EH (cell line): ENCODE measurements around the gene PTAFR.

Source experiments
- DNase-seq: peaks from one replicate; pipeline ENCODE4 v3.0.0-alpha.2; 2015; ENCODE audit warnings: low read depth

The PTAFR gene

DNA sequence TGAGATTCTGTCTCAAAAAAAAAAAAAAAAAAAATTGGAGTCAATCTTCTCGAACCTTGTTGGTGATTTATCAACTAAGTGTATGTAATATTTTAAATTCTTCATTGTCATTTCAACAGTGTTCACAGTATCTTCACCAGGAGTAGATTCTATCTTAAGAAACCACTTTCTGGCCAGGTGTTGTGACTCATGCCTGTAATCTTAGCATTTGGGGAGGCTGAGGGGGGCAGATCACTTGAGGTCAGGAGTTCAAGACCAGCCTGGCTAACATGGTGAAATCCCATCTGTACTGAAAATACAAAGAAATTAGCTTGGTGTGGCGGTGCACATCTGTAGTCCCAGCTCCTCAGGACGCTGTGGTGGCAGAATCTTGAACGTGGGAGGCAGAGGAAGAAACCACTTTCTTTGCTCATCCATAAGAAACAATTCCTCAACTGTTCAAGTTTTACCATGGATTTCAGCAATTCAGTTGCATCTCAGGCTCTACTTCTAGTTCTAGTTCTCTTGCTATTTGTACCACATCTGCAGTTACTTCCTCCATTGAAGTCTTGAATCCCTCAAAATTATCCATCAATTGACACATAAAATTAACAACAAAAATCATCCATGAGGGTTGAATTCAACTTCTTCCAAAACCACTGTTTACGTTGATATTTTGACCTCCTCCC, 57.7 kb downstream of the PTAFR start:
- no peak for DNase-seq

DNA sequence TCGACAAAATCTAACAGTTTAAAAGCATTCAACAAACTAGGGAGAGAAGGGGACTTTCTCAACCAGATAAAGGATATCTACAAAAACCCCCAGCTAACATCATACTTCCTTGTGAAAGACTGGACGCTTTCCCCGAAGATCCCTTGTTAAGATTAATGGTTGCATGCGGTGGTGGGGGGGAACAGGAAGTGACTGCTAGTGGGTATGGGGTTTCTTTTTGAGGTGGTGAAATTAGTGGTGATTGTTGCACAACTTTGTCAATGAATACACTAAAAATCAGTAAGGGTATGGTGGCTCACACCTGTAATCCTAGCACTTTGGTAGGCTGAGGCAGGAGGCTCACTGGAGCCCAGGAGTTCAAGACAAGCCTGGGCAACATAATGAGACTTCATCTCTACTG, 61.2 kb downstream of the PTAFR start:
- DNase-seq: peak; percentile 27

DNA sequence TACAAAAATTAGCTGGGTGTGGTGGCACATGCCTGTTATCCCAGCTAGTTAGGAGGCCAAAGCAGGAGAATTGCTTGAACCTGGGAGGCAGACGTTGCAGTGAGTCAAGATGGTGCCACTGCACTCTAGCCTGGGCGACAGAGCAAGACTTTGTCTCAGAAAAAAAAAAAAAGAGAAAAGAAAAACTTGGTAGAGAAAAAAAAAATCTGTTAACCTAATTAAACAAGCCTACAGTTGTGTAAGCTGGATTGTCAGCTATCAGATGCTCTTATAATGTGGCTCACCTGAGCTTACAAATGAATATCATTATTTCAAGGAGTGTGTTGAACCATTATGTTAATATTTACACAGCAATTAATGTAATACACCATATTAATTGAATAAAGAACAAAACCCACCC, 61.6 kb downstream of the PTAFR start:
- no peak for DNase-seq

DNA sequence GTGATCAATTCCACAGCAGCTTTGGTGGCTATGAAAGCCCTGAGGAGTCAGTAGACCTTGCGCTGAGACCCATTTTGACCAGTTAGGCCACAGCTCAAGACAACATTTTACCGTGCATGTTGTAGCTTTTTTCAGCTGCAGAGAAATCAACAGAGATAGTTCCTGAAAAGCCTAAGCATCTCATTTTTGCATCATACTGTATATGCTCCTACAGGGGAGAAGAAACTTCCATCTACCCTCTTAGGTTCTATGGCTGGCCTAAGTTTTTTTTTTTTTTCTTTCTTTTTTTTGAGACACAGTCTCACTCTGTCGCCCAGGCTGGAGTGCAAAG, 63.3 kb downstream of the PTAFR start:
- no peak for DNase-seq

DNA sequence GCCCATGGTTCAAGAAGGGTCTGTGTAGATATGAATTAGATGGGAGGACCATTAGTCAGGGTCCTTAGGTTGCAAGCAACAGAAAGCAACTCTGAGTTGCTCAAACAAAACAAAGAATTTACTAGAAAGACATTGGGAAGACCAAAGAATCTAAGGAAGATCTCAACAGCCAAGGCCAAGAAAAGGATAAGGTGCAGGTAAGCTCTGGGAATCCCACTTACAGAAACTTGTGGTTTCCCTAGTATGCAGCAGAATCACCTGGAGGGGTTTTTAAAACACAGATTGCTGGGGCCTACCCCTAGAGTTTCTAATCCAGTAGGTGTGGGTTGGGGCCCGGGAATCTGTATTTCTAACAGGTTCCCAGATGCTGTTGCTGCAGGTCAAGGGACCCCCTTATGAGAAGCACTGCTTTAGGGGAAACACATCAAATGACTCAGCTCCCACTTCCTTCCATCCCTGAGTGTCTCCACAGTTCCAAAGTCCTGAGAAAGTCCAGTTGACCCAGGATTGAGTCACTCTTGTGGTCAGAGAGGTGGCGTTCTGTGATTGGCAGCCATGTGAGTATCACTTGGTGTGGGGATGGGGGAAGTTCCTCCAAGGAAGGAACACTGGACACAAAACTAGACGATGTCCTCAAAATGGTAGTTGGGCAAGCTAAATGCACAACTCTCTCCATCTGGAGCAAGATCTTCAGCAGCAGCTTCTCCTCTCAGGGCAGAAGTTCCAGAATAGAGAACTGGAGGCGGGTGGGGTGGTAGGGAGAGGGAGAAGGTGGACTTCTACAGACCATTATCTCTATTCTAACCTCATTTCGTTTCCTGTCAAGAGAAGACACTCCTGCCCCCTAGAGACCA, 63.9 kb downstream of the PTAFR start:
- peak; percentile 92 for DNase-seq

DNA sequence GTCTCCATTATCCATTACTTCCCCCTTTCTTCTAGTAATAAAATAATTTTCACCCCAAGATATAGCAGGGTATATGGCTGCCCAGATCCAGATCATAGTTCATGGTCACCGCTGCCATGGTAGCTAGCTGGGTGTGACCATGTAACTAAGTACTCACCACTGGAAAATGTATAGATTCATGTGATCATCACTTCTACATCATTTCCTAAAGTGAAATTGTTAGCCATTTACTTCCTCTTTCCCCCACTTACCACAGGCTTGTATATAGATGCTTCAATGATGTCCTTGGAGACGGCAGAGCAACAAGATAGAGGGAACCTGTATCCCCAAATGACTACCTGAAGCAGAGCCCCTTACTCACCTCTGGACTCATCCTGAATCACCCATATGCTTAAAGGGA, 65.3 kb downstream of the PTAFR start:
- DNase-seq: no peak

DNA sequence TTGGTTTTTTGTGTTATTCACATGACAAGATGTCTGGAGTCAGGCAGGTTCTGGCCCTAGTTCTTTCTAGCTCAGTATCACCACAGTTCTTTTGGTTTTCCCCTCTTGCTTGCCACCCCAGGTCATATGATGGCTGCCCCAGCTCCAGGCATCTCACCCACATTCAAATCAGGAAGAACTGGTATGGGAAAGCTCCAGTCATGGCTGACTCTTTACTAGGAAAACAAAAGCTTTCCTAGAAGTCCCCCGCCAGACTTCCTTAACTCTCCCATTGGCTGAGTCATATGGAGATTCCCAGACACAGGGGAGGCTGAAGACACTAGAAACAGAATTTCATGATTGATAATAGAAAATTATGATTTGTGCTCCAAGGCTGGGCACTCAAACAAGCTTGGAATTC, 65.9 kb downstream of the PTAFR start:
- peak; percentile 58 for DNase-seq

DNA sequence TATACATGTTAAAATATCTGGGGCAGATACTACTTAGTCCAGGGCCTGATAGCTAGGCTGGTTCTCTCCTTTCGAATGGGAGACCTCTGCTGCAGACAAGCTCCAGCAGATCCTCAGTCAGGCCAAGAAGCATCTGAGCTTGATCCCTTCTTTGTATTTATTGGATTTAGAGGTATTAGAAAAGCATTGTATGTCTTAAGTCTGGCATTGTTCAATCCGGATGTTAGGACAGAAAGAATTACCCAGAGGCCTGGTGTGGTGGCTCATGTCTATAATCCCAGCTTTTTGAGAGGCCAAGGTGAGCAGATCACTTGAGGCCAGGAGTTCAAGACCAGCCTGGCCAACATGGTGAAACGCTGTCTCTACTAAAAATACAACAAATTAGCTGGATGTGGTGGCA, 66.9 kb downstream of the PTAFR start:
- no peak for DNase-seq

DNA sequence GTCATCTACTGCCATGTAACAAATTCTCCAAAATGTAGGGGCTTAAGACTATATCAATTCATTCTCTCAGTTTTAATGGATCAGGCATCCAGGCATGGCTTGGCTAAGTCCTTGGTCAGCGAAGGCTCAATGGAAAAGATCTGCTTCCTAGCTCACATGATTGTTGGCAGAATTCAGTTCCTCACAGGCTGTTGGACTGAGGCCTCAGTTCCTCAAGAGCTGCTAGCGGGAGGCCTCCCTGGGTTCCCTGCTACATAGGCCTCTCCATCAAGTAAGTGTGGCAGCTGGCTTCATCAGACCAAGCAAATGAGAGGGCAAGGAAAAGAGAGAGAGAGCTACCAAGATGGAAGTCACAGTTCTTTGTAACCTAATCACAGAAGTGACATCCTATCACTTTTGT, 68.5 kb downstream of the PTAFR start:
- DNase-seq: no peak

DNA sequence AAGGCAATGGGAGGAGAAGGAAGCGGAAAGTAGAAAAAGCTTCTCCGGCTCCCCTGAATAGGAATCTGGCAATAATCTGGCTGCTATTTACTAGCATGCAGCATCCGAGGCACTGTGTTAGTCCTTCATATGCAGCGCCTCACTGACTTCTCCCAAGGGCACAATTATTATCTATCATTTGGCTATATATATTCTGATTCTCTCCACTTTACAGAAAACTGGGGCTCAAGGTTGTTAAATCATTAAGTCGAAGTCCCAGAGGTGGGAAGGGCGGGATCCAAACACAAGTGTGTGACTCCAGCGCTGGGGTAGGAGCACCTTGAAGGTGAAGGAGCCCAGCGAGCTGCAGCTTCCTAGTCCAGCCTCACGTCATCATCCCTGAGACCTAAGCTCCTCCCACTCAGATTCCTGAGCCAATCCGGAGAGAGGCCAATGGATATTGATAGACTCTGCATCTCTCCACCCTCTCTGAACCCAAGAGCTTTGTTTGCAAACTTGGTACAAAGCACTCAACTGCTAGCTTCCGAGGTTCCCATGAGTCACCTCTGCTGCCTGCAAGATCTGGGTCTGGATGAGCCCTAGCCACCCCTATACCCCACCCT, 71.5 kb downstream of the PTAFR start:
- peak; percentile 75 for DNase-seq

DNA sequence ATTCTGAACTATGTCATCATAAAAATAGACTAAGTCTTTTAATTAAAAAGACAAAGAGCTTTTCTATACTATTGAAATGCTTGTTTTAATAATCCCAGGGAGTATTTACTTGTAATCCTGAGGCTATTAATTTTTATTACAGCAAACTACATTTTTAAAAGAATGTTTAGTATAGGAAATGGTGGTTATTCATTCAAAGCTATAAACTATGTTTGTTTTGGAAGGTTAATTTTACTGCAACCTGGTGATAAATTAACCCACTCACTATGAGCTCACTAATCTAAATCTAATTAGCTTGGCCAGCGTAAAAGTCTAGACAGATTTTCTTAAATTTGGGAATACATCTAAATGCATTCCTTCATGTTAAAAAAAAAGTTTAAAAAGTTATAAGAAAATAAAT, 74.3 kb downstream of the PTAFR start:
- peak; percentile 11 for DNase-seq

DNA sequence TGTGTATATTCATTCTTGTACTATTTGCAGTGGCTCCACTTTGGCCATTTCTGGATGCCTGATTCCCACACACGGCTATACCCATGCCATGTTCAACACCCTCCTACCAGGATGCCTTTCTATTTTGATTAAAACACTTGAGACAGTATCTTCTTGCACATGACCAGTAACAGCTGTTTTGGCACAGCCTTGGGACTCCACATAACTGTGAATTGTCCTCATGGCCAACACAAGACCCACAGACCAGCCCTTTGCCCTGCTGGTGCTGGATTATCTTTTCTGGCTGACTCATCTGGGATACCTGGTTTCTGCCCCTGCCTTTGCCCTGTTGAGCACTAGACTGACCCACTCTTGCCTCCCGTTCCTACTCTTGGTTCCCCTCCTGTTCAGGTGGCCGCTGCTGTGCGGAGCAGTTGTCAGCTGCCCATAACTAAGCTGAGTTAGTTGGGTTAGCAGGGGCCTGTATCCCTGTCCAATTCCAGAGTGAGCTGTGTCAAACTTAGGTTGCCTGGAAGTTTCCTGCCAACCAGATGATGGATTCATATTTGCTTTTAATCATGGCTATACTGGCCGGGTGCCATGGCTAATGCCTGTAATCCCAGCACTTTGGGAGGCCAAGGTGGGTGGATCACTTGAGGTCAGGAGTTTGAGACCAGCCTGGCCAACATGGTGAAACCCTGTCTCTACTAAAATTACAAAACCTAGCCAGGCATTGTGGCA, 77.3 kb downstream of the PTAFR start:
- peak; percentile 67 for DNase-seq
